ENCODE results near the gene ENOX1. TPM values are rescaled to one million over a fixed set of nuclear protein-coding genes. Genes with fewer than 3 reads are reported as not detected.

The ENOX1 gene
- total and polyA plus RNA-seq, 9 of the 15 experiments (the other 6 are each of a cell fraction or from before 2014, with no cell fraction given): not detected

DNA sequence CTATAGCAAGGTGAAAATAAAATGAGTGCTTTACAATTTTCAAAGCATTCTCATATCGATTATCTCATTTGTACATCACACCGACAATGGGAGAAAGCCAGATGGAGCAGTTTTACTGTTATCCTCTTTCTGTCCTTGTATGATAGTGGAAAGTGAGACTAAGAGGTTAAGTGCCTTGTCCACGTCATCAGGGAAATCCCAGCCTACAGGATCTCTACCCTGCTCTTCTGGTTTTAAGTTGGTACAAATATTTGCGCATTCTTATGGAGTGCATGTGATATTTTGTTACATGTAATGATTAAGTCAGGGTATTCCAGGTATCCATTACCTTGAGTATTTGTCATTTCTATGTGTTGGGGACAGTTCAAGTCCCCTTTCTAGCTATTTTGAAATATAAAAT, 12.4 kb upstream of the ENOX1 start (continued):
- TF ChIP-seq, protein P1, sequence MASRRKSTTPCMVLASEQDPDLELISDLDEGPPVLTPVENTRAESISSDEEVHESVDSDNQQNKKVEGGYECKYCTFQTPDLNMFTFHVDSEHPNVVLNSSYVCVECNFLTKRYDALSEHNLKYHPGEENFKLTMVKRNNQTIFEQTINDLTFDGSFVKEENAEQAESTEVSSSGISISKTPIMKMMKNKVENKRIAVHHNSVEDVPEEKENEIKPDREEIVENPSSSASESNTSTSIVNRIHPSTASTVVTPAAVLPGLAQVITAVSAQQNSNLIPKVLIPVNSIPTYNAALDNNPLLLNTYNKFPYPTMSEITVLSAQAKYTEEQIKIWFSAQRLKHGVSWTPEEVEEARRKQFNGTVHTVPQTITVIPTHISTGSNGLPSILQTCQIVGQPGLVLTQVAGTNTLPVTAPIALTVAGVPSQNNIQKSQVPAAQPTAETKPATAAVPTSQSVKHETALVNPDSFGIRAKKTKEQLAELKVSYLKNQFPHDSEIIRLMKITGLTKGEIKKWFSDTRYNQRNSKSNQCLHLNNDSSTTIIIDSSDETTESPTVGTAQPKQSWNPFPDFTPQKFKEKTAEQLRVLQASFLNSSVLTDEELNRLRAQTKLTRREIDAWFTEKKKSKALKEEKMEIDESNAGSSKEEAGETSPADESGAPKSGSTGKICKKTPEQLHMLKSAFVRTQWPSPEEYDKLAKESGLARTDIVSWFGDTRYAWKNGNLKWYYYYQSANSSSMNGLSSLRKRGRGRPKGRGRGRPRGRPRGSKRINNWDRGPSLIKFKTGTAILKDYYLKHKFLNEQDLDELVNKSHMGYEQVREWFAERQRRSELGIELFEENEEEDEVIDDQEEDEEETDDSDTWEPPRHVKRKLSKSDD (conservative IDR thresholded peaks at IDR 0.05; ENCODE audit: low read length): no peak
- no peak for TF ChIP-seq ZNF165 (CRISPR knock-in tag; IDR thresholded peaks at IDR 0.05; ENCODE audit: borderline replicate concordance)
- no peak for TF ChIP-seq FOS (IDR thresholded peaks at IDR 0.05; ENCODE audit: extremely low read depth, insufficient read length)
- TF ChIP-seq FOXA1 (IDR thresholded peaks at IDR 0.05; ENCODE audit: borderline replicate concordance): no peak
- TF ChIP-seq DACH1 (IDR thresholded peaks at IDR 0.05; ENCODE audit: partially characterized antibody): no peak
- TF ChIP-seq TBP (optimal IDR thresholded peaks at IDR 0.05; ENCODE audit: low read depth, low read length): no peak
- TF ChIP-seq, protein P2, sequence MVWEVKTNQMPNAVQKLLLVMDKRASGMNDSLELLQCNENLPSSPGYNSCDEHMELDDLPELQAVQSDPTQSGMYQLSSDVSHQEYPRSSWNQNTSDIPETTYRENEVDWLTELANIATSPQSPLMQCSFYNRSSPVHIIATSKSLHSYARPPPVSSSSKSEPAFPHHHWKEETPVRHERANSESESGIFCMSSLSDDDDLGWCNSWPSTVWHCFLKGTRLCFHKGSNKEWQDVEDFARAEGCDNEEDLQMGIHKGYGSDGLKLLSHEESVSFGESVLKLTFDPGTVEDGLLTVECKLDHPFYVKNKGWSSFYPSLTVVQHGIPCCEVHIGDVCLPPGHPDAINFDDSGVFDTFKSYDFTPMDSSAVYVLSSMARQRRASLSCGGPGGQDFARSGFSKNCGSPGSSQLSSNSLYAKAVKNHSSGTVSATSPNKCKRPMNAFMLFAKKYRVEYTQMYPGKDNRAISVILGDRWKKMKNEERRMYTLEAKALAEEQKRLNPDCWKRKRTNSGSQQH (CRISPR knock-in tag; IDR thresholded peaks at IDR 0.05): no peak
- no peak for TF ChIP-seq HMGXB4 (CRISPR knock-in tag; IDR thresholded peaks at IDR 0.05)
- no peak for TF ChIP-seq ZNF764 (CRISPR knock-in tag; IDR thresholded peaks at IDR 0.05; ENCODE audit: low read depth)
